Spleen (tissue), 7 donors: ENCODE measurements around the gene WDR62.

Source experiments
- CTCF ChIP-seq, 11 experiments: fragments of 200-600 bp in 7 of 11; fragments of 450-650 bp in 4 of 11; sonication (generic) in 4 of 11; IDR thresholded peaks in 8 of 11; conservative IDR thresholded peaks in 3 of 11; 1 replicate in 7 of 11; 2 replicates in 4 of 11; pipeline versions ENCODE4 v1.4.0 to v1.8.0; 2016 to 2021; ENCODE audit warnings: antibody characterized with exemption in 11 of 11, inconsistent platforms in 4 of 11, mild to moderate bottlenecking in 1 of 11
- POLR2A ChIP-seq, 3 donors: fragments of 450-650 bp; IDR thresholded peaks; one replicate each; pipeline ENCODE4 v1.5.1; 2017; ENCODE audit warnings: antibody characterized with exemption in 3 of 3, mild to moderate bottlenecking in 1 of 3
- POLR2AphosphoS5 ChIP-seq, 3 donors: sonication (generic); formaldehyde crosslinking; IDR thresholded peaks; one replicate each; pipeline ENCODE4 v1.5.1; 2017; ENCODE audit warnings: antibody characterized with exemption in 3 of 3
- donor health status: DM: no; HTN: no; CAD: no; lungs with moderate emphysema.
- donor health status: DM: no; HTN: no; CAD: no.
- donor health status: DM: no; HTN: no; CAD: no.

- TF ChIP-seq POLR2A (IDR thresholded peaks at IDR 0.05) (no peak), CTCF (IDR thresholded peaks at IDR 0.05 in 8 of 11, conservative IDR thresholded peaks at IDR 0.05 in 3 of 11) (no peak), POLR2AphosphoS5 (IDR thresholded peaks at IDR 0.05) (no peak)
These were observed 98.4 kb downstream of the WDR62 start for GRCh38 chr19:36153126-36153525.
